Endothelial cell (in vitro differentiated cells): Measurements from ENCODE around the gene SGSH. TPM values are rescaled to one million over a fixed set of nuclear protein-coding genes. Genes with fewer than 3 reads are reported as not detected.

ENCODE experiments used
- DNase-seq: peaks from one replicate; pipeline ENCODE4 v3.0.0; 2021; ENCODE audit warnings: low spot score
- H3K27ac Mint-ChIP-seq: one replicate; pipeline ENCODE4 v1.8.0; 2021; ENCODE audit warnings: mixed read lengths, inconsistent platforms; ENCODE audit not compliant: unreplicated experiment
- H3K27me3 Mint-ChIP-seq: one replicate; pipeline ENCODE4 v1.8.0; 2021; ENCODE audit warnings: mild to moderate bottlenecking, moderate library complexity, mixed read lengths, inconsistent platforms; ENCODE audit not compliant: unreplicated experiment
- H3K36me3 Mint-ChIP-seq: one replicate; pipeline ENCODE4 v1.8.0; 2021; ENCODE audit warnings: mild to moderate bottlenecking, low read depth, mixed read lengths, inconsistent platforms; ENCODE audit not compliant: unreplicated experiment
- H3K4me1 Mint-ChIP-seq: one replicate; pipeline ENCODE4 v1.8.0; 2021; ENCODE audit warnings: mild to moderate bottlenecking, mixed read lengths, inconsistent platforms; ENCODE audit not compliant: unreplicated experiment
- H3K4me3 Mint-ChIP-seq: one replicate; pipeline ENCODE4 v1.8.0; 2021; ENCODE audit warnings: mild to moderate bottlenecking, mixed read lengths, inconsistent platforms; ENCODE audit not compliant: unreplicated experiment
- H3K9me3 Mint-ChIP-seq: one replicate; pipeline ENCODE4 v1.8.0; 2021; ENCODE audit warnings: mixed read lengths, inconsistent platforms; ENCODE audit not compliant: unreplicated experiment
- CTCF ChIP-seq: fragments of 200-600 bp; sonication (generic); IDR thresholded peaks from one replicate; pipeline ENCODE4 v1.5.0; 2021; ENCODE audit warnings: antibody characterized with exemption; ENCODE audit not compliant: unreplicated experiment
- total RNA-seq: library from RNA; stranded (reverse); fragmentation: NEBNext Ultra II Directional; extraction: Animal tissue kit (Norgen Biotek cat#: 25700); gene quantifications from one replicate; pipeline ENCODE4 v1.2.1, GENCODE V29; 2021; ENCODE audit not compliant: unreplicated experiment

Gene SGSH
- total RNA-seq, 1 donor from 2014 or later, result 76.0 TPM

GRCh38 chr17:80216473-80217456 lies 3.4 kb downstream of the SGSH start:
- Mint-ChIP-seq H3K4me1 (peaks cover 15% of the 10 kb centered on the region), H3K27me3 (peaks cover 4% of the 10 kb centered on the region), H3K27ac (no peak overlapping the region), H3K9me3 (no peaks in the 10 kb centered on the region), H3K36me3 (peaks cover 26% of the 10 kb centered on the region), H3K4me3 (no peak overlapping the region)
- no peak for TF ChIP-seq CTCF
- DNase-seq, result no peak

- Mint-ChIP-seq H3K36me3 (peaks cover 36% of the 10 kb centered on the region), H3K27ac (no peak overlapping the region), H3K4me3 (no peak overlapping the region)
These were observed 5.3 kb downstream of the SGSH start for GRCh38 chr17:80214878-80215210.

GRCh38 chr17:80214012-80214877 lies 5.9 kb downstream of the SGSH start:
- peaks cover 6% of the 10 kb centered on the region for H3K27me3 Mint-ChIP-seq

More at GRCh38 chr17:80214878-80215210, 5.3 kb downstream of the SGSH start:
- H3K9me3 Mint-ChIP-seq, result no peaks in the 10 kb centered on the region
- H3K4me1 Mint-ChIP-seq, result peaks cover 13% of the 10 kb centered on the region
- no peak for DNase-seq
- H3K27me3 Mint-ChIP-seq, result peaks cover 6% of the 10 kb centered on the region
- TF ChIP-seq CTCF, result no peak

GRCh38 chr17:80213643-80213975 lies 6.5 kb downstream of the SGSH start:
- Mint-ChIP-seq H3K27me3 (peaks cover 4% of the 10 kb centered on the region), H3K9me3 (no peaks in the 10 kb centered on the region), H3K27ac (no peak overlapping the region), H3K4me3 (no peak overlapping the region), H3K36me3 (peaks cover 42% of the 10 kb centered on the region), H3K4me1 (peaks cover 4% of the 10 kb centered on the region)
- no peak for DNase-seq
- TF ChIP-seq CTCF, result no peak

More at GRCh38 chr17:80214012-80214877, 5.9 kb downstream of the SGSH start:
- Mint-ChIP-seq H3K27ac (no peak overlapping the region), H3K36me3 (peaks cover 39% of the 10 kb centered on the region), H3K4me3 (no peak overlapping the region), H3K9me3 (no peaks in the 10 kb centered on the region), H3K4me1 (peaks cover 11% of the 10 kb centered on the region)
- no peak for DNase-seq
- no peak for TF ChIP-seq CTCF
